PFSK-1 (cell line): Measurements from ENCODE around the gene SPATA16.

Experiments
- FOXP2 ChIP-seq: optimal IDR thresholded peaks from 2 replicates; pipeline ENCODE3; 2011; ENCODE audit warnings: borderline replicate concordance, control low read depth, inconsistent platforms; ENCODE audit not compliant: insufficient read depth; ENCODE audit errors: extremely low read length, extremely low read depth
- POLR2AphosphoS5 ChIP-seq: IDR thresholded peaks from 2 replicates; pipeline ENCODE4 v1.6.1; 2012; ENCODE audit warnings: low read depth, mild to moderate bottlenecking, control low read depth, low read length, moderate library complexity
- SIN3A ChIP-seq: IDR thresholded peaks from 2 replicates; pipeline ENCODE4 v1.6.1; 2012; ENCODE audit warnings: mild to moderate bottlenecking, low read length, moderate library complexity, borderline replicate concordance; ENCODE audit not compliant: insufficient read depth
- TAF1 ChIP-seq: IDR thresholded peaks from 2 replicates; pipeline ENCODE4 v1.6.1; 2012; ENCODE audit warnings: low read length, control low read depth, borderline replicate concordance; ENCODE audit not compliant: insufficient read depth
- TF ChIP-seq, protein P1 (sequence below), 2 experiments: IDR thresholded peaks; 2 replicates each; pipeline versions ENCODE4 v1.6.1 to v1.8.0; 2011 to 2012; ENCODE audit warnings: low read depth in 2 of 2, low read length in 2 of 2, control low read depth in 1 of 2, inconsistent platforms in 1 of 2, mild to moderate bottlenecking in 1 of 2, moderate library complexity in 1 of 2; ENCODE audit not compliant: insufficient read depth in 1 of 2

Gene SPATA16

DNA sequence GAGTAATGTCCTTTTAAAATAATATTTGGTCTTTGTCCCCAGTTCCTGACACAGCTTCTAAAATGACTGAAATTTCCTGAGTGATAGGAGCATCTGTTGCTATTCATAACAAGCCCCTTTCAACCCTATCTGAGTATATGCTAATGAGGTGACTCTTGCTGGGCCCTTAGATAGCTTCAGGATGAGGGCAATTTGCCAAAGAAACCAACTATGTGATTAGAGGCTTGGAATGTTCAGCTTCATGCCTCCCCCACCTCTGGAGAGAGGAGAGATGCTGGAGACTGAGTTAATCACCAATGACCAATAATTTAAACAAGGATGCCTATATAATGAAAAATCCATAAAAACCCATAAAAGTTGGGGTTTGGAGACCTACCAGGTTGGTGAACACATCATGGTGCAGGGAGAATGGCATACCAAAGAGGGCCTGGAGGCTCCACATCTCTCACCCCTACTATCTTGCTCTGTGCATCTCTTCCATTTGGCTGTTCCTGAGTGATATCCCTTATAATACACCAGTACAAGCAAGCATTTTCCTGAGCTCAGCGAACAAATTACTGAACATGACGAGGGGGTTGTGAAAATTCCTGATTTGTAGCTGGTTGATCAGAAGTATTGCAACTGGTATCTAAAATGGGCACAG, 201.3 kb downstream of the SPATA16 start:
- TF ChIP-seq POLR2AphosphoS5 (no peak), FOXP2 (no peak), TAF1 (no peak), SIN3A (no peak)
- TF ChIP-seq, protein P1, sequence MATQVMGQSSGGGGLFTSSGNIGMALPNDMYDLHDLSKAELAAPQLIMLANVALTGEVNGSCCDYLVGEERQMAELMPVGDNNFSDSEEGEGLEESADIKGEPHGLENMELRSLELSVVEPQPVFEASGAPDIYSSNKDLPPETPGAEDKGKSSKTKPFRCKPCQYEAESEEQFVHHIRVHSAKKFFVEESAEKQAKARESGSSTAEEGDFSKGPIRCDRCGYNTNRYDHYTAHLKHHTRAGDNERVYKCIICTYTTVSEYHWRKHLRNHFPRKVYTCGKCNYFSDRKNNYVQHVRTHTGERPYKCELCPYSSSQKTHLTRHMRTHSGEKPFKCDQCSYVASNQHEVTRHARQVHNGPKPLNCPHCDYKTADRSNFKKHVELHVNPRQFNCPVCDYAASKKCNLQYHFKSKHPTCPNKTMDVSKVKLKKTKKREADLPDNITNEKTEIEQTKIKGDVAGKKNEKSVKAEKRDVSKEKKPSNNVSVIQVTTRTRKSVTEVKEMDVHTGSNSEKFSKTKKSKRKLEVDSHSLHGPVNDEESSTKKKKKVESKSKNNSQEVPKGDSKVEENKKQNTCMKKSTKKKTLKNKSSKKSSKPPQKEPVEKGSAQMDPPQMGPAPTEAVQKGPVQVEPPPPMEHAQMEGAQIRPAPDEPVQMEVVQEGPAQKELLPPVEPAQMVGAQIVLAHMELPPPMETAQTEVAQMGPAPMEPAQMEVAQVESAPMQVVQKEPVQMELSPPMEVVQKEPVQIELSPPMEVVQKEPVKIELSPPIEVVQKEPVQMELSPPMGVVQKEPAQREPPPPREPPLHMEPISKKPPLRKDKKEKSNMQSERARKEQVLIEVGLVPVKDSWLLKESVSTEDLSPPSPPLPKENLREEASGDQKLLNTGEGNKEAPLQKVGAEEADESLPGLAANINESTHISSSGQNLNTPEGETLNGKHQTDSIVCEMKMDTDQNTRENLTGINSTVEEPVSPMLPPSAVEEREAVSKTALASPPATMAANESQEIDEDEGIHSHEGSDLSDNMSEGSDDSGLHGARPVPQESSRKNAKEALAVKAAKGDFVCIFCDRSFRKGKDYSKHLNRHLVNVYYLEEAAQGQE (IDR thresholded peaks at IDR 0.05; ENCODE audit: insufficient read depth in 1 of 2, low read depth in 2 of 2, low read length in 2 of 2), result no peak

DNA sequence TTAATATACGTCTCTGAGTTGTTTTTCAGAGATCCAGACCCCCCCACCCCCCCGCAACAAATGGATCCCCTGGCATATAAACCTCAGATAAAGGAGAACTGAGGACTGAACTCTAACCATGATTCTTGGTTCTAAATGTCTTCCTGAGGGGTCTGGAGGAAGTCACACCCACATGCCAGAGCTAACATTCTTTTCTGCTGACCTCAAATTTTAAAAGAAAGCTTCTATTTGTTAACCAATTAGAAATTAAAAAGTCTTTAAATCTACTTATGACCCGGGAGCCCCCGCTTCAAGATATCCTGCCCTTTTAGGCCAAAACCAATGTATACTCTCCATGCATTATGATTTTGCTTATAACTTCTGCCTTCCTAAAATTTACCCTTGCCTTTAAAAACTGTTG, 202.2 kb downstream of the SPATA16 start:
- no peak for TF ChIP-seq TAF1
- no peak for TF ChIP-seq POLR2AphosphoS5

DNA sequence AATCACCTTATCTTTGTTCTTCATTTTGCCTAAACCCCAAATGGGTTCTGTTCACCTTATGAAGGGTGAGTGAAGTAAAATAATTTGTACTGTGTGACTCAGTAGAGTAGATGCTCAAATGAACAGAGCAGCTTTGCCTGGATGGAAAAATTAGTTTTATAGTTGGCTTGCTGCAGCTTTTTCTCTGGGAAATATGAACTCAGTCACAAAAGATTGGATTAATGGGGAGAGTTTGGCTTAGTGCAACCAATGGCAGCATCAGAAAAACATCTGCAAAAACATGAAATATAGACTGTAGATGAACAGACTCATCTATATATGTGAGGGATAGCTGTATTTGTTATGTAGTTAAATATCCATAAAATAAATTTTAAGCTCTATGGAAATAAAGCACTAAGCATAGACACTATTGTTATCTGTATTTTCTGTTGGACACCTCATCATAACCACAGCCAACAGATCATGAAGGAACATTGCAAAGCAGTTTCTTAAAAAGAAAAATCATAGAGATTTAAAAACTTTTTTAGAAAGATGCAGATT, 209.2 kb downstream of the SPATA16 start:
- TF ChIP-seq SIN3A, result no peak

DNA sequence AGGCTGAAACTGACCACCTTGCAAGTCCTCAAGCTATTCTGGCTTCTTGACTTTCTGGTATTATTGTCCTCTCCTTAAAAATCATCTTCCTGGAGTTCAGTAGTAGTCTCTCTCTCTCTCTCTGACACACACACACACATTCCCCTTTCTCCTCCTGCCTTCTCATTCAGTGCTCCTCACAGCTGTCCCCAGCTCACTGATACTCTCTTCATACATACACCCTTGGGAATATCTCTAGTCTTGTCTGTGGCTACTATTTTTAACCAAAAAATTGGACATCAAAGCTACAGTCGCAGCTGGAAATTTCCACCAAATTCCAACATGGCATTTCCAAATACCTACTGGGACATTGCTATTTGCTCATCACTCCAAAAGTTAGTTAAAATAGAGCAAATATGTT, 211.6 kb downstream of the SPATA16 start:
- TF ChIP-seq FOXP2 (no peak), SIN3A (no peak), TAF1 (no peak), POLR2AphosphoS5 (no peak)
- TF ChIP-seq, protein P1 (IDR thresholded peaks at IDR 0.05; ENCODE audit: insufficient read depth in 1 of 2, low read depth in 2 of 2, low read length in 2 of 2), result no peak

DNA sequence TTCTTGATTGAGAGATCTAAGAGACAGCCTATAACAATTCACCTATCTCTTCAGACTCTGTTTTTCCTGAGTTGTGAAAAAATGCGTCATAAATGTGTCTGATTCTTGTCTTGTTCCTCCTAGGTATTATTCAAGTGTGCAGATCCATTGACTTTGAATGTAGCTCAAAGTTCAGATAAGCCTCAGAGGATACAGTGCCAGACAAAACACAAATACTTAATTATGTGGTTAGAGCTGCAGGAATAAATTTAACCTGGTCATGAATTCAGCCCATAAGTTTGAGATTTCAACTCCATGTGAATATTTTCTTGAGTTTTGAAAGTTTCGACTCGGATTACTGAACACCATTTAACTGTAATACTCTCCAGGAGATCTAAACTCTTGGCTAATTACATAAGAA, 216.5 kb downstream of the SPATA16 start:
- no peak for TF ChIP-seq SIN3A
- TF ChIP-seq, protein P1 (IDR thresholded peaks at IDR 0.05; ENCODE audit: insufficient read depth in 1 of 2, low read depth in 2 of 2, low read length in 2 of 2), result no peak
- no peak for TF ChIP-seq TAF1

DNA sequence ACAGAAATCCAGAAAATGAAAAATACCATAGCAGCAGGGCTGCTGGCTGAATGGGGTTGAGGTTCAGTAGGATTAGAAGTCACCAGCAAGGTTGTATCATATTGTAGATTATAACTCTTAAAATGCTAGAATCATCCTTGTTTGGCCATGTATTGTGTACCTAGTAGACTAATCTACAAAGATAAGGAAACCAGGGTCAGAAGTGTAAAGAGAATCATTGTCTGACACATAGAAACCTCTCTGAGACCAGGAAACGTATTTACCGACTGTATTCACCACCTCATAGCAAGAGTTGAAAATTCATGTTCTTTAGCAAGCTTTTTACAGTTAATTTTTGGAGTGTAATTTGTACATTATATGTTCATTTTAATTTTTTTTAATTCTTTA, 221.7 kb downstream of the SPATA16 start:
- no peak for TF ChIP-seq TAF1
- TF ChIP-seq, protein P1 (IDR thresholded peaks at IDR 0.05; ENCODE audit: insufficient read depth in 1 of 2, low read depth in 2 of 2, low read length in 2 of 2), result no peak
- no peak for TF ChIP-seq FOXP2
- no peak for TF ChIP-seq POLR2AphosphoS5
- no peak for TF ChIP-seq SIN3A
